Nephron (organoid): Measurements from ENCODE around the gene SLC9A9.

Experiments
- H3K27ac Mint-ChIP-seq, 3 experiments: 2 replicates each; pipeline ENCODE4 v1.8.0; 2020; ENCODE audit warnings: mixed read lengths in 3 of 3, mild to moderate bottlenecking in 2 of 3, moderate library complexity in 1 of 3
- H3K27me3 Mint-ChIP-seq: 2 replicates; pipeline ENCODE4 v1.8.0; 2021; ENCODE audit warnings: low read depth, mild to moderate bottlenecking, moderate library complexity, mixed read lengths
- H3K36me3 Mint-ChIP-seq: 2 replicates; pipeline ENCODE4 v1.8.0; 2020; ENCODE audit warnings: low read depth, mixed read lengths
- H3K4me1 Mint-ChIP-seq: 2 replicates; pipeline ENCODE4 v1.8.0; 2020; ENCODE audit warnings: mixed read lengths
- H3K4me3 Mint-ChIP-seq, 3 experiments: 2 replicates each; pipeline ENCODE4 v1.8.0; 2020; ENCODE audit warnings: mild to moderate bottlenecking in 3 of 3, mixed read lengths in 3 of 3, moderate library complexity in 2 of 3
- H3K9me3 Mint-ChIP-seq: 2 replicates; pipeline ENCODE4 v1.8.0; 2020; ENCODE audit warnings: mixed read lengths
- TF ChIP-seq, protein P1 (sequence below), 3 experiments: fragments of 200-600 bp; sonication (generic); IDR thresholded peaks; one replicate each; pipeline ENCODE4 v1.5.0; 2021; ENCODE audit warnings: antibody characterized with exemption in 3 of 3; ENCODE audit not compliant: unreplicated experiment in 3 of 3

Gene SLC9A9

DNA sequence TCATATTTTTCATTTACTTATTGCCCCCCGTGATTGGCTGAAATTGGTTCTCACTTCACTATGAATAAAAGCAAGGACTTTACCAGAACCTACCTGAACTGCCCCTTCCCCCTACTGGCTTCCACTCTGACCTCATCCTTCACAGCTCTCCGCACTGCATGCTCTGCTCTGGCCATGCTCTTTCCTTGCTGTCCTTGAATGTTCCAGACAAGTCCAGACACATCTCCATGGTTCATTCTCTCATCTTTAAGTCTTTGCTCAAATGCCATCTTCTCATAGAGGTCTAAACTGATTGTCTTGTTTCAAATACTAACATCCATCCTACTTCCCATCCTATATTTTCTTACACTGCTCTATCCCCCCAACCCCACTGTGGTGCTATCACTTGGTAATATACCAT lies 599.3 kb downstream of the SLC9A9 start:
- peaks cover 3% of the 10 kb centered on the region for H3K9me3 Mint-ChIP-seq
- peaks cover 9% of the 10 kb centered on the region for H3K4me1 Mint-ChIP-seq
- no peaks in the 10 kb centered on the region for H3K27me3 Mint-ChIP-seq
- peaks cover 7% of the 10 kb centered on the region for H3K36me3 Mint-ChIP-seq
- no peak overlapping the region for H3K27ac Mint-ChIP-seq
- TF ChIP-seq, protein P1, sequence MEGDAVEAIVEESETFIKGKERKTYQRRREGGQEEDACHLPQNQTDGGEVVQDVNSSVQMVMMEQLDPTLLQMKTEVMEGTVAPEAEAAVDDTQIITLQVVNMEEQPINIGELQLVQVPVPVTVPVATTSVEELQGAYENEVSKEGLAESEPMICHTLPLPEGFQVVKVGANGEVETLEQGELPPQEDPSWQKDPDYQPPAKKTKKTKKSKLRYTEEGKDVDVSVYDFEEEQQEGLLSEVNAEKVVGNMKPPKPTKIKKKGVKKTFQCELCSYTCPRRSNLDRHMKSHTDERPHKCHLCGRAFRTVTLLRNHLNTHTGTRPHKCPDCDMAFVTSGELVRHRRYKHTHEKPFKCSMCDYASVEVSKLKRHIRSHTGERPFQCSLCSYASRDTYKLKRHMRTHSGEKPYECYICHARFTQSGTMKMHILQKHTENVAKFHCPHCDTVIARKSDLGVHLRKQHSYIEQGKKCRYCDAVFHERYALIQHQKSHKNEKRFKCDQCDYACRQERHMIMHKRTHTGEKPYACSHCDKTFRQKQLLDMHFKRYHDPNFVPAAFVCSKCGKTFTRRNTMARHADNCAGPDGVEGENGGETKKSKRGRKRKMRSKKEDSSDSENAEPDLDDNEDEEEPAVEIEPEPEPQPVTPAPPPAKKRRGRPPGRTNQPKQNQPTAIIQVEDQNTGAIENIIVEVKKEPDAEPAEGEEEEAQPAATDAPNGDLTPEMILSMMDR (IDR thresholded peaks at IDR 0.05; ENCODE audit: unreplicated experiment in 3 of 3) = no peak
- no peak overlapping the region for H3K4me3 Mint-ChIP-seq

DNA sequence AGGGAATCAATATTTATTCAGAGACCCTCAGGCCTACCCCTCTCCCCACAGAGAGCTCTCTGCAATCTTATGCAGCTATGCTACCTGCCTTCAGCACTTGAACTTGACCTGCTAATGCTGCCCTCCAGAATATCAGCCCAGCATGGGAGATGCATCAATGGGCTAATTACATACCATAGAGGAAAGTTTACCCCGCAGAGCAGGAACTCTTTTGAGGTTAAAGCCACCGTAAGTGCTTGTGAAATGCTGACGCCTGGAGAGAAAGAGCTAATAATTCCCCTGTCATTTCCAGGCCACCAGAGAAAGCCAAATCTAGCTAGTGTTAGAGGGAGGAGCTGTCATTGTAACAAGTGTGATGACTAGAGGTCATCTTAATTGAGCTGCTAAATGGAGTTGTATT lies 601.2 kb downstream of the SLC9A9 start:
- H3K4me3 Mint-ChIP-seq = no peak overlapping the region
- no peaks in the 10 kb centered on the region for H3K27me3 Mint-ChIP-seq

GRCh38 chr3:143245692-143246091 lies 602.6 kb downstream of the SLC9A9 start:
- H3K9me3 Mint-ChIP-seq = peaks cover 3% of the 10 kb centered on the region
- peaks cover 7% of the 10 kb centered on the region for H3K36me3 Mint-ChIP-seq
- TF ChIP-seq, protein P1 (IDR thresholded peaks at IDR 0.05; ENCODE audit: unreplicated experiment in 3 of 3) = no peak
- H3K27me3 Mint-ChIP-seq = no peaks in the 10 kb centered on the region
- H3K4me1 Mint-ChIP-seq = peaks cover 30% of the 10 kb centered on the region
- H3K4me3 Mint-ChIP-seq = no peak overlapping the region
- H3K27ac Mint-ChIP-seq = peak overlapping the region; percentile 76 to 84 (median 78)

More for the DNA sequence above, 601.2 kb downstream of the SLC9A9 start:
- peaks cover 16% of the 10 kb centered on the region for H3K4me1 Mint-ChIP-seq
- H3K9me3 Mint-ChIP-seq = peaks cover 3% of the 10 kb centered on the region
- peak overlapping the region; percentile 9 to 56 (median 17) for H3K27ac Mint-ChIP-seq
- peaks cover 7% of the 10 kb centered on the region for H3K36me3 Mint-ChIP-seq
- TF ChIP-seq, protein P1 (IDR thresholded peaks at IDR 0.05; ENCODE audit: unreplicated experiment in 3 of 3) = no peak

DNA sequence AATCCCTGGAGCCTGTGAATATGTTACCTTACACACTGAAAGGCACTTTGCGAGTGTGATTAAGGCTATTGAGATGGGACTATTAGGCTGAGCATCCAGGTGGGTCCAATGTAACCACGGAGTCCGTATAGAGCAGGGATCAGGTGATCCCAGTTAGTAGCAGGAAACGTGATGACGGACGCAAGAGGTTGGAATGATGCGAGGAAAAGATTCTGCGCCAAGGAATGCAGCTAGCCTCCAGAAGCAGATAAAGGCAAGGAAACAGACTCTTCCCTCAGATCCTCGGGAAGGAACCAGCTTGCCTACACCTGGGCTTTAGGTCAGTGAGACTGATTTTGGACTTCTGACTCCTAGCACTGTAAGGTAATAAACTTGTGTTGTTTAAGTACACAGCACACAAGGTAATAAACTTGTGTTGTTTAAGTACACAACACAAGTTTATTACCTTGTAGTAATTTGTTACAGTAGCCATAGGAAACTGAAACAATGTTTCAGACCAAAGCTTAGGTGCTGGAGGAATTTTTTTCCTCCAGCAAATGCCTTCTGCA lies 603.7 kb downstream of the SLC9A9 start:
- peaks cover 4% of the 10 kb centered on the region for H3K36me3 Mint-ChIP-seq
- peaks cover 35% of the 10 kb centered on the region for H3K4me1 Mint-ChIP-seq
- H3K27me3 Mint-ChIP-seq = no peaks in the 10 kb centered on the region
- TF ChIP-seq, protein P1 (IDR thresholded peaks at IDR 0.05; ENCODE audit: unreplicated experiment in 3 of 3) = no peak
- peak overlapping the region in 1 of 3 experiments; percentile 78 for H3K27ac Mint-ChIP-seq
- no peak overlapping the region for H3K4me3 Mint-ChIP-seq
- no peaks in the 10 kb centered on the region for H3K9me3 Mint-ChIP-seq

- no peaks in the 10 kb centered on the region for H3K36me3 Mint-ChIP-seq
- peaks cover 2% of the 10 kb centered on the region for H3K9me3 Mint-ChIP-seq
- peaks cover 41% of the 10 kb centered on the region for H3K4me1 Mint-ChIP-seq
- TF ChIP-seq, protein P1 (IDR thresholded peaks at IDR 0.05; ENCODE audit: unreplicated experiment in 3 of 3) = no peak
- no peak overlapping the region for H3K4me3 Mint-ChIP-seq
- peaks cover 4% of the 10 kb centered on the region for H3K27me3 Mint-ChIP-seq
- H3K27ac Mint-ChIP-seq = no peak overlapping the region
Observed at GRCh38 chr3:143243686-143244085, 604.6 kb downstream of the SLC9A9 start.

DNA sequence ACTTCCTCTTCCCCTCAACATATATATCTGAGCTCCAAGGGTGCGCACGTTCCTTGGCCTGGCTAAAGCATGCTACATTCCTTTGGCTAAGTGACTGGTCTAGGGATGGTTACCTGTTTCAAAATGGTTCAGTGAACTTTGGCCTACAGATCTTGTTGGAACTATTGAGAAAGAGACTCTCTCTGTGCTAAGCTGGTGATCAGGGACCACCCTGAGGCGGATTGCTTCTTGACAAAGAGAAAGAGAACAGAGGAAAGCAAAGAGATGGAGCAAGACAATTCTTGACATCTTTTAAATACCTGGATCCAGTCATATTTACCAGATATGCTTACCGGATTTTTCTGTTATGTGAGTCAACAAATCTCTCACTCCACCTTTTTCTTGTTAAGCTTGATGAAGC lies 605.6 kb downstream of the SLC9A9 start:
- peaks cover 2% of the 10 kb centered on the region for H3K9me3 Mint-ChIP-seq
- TF ChIP-seq, protein P1 (IDR thresholded peaks at IDR 0.05; ENCODE audit: unreplicated experiment in 3 of 3) = no peak
- H3K4me3 Mint-ChIP-seq = no peak overlapping the region
- peaks cover 42% of the 10 kb centered on the region for H3K4me1 Mint-ChIP-seq
- no peaks in the 10 kb centered on the region for H3K36me3 Mint-ChIP-seq
- peaks cover 4% of the 10 kb centered on the region for H3K27me3 Mint-ChIP-seq
- peak overlapping the region in 2 of 3 experiments; percentile 16 to 85 for H3K27ac Mint-ChIP-seq
